Measurements from ENCODE around the gene HOXD8. TPM values are rescaled to one million over a fixed set of nuclear protein-coding genes. Genes with fewer than 3 reads are reported as not detected.
A peak's percentile ranks its signal among the peaks of the same experiment; 100 is the strongest.

Gene HOXD8
- total and polyA plus RNA-seq, 2 of the 8 experiments (the other 6 are each of a cell fraction or from before 2014, with no cell fraction given) = not detected

DNA sequence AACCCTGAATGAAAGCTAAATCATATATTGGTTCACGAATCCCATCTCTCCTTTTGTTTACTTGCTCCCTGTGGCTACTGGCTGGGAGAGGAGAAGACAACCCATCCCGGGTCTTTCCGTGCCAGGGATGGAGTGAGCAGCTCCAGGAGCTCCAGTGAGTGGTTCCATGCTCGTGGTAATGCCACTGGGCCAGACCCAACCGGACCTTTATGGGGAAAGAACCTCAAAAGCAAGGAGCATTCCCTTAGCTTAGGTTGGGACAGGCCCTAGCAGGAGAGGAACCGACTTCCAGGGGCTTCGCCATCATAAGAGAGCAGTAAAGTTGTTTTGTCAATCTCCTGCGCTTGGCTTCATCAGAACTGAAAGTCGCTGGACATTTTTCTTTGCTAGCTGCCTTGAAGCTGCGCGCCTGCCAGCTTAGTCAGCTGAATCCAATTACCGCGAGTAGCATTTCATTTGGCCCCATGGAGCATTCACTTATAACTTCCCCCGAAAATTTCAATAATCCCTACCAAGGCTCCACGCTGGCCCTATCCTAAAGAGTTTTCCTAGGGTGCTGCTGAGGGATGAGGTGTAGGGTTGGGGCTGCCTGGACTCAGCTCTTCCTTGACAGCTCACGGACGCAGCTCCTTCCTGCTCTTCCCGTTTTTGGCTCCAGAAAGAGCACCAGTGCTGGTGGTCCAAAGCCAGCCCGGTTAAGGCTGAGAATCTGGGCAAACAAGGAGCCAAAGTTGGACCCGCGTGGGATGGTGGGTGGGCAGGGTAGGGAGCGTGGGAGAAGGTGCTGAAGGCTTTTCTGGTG lies 32.5 kb downstream of the HOXD8 start (continued):
- TF ChIP-seq, protein P1, sequence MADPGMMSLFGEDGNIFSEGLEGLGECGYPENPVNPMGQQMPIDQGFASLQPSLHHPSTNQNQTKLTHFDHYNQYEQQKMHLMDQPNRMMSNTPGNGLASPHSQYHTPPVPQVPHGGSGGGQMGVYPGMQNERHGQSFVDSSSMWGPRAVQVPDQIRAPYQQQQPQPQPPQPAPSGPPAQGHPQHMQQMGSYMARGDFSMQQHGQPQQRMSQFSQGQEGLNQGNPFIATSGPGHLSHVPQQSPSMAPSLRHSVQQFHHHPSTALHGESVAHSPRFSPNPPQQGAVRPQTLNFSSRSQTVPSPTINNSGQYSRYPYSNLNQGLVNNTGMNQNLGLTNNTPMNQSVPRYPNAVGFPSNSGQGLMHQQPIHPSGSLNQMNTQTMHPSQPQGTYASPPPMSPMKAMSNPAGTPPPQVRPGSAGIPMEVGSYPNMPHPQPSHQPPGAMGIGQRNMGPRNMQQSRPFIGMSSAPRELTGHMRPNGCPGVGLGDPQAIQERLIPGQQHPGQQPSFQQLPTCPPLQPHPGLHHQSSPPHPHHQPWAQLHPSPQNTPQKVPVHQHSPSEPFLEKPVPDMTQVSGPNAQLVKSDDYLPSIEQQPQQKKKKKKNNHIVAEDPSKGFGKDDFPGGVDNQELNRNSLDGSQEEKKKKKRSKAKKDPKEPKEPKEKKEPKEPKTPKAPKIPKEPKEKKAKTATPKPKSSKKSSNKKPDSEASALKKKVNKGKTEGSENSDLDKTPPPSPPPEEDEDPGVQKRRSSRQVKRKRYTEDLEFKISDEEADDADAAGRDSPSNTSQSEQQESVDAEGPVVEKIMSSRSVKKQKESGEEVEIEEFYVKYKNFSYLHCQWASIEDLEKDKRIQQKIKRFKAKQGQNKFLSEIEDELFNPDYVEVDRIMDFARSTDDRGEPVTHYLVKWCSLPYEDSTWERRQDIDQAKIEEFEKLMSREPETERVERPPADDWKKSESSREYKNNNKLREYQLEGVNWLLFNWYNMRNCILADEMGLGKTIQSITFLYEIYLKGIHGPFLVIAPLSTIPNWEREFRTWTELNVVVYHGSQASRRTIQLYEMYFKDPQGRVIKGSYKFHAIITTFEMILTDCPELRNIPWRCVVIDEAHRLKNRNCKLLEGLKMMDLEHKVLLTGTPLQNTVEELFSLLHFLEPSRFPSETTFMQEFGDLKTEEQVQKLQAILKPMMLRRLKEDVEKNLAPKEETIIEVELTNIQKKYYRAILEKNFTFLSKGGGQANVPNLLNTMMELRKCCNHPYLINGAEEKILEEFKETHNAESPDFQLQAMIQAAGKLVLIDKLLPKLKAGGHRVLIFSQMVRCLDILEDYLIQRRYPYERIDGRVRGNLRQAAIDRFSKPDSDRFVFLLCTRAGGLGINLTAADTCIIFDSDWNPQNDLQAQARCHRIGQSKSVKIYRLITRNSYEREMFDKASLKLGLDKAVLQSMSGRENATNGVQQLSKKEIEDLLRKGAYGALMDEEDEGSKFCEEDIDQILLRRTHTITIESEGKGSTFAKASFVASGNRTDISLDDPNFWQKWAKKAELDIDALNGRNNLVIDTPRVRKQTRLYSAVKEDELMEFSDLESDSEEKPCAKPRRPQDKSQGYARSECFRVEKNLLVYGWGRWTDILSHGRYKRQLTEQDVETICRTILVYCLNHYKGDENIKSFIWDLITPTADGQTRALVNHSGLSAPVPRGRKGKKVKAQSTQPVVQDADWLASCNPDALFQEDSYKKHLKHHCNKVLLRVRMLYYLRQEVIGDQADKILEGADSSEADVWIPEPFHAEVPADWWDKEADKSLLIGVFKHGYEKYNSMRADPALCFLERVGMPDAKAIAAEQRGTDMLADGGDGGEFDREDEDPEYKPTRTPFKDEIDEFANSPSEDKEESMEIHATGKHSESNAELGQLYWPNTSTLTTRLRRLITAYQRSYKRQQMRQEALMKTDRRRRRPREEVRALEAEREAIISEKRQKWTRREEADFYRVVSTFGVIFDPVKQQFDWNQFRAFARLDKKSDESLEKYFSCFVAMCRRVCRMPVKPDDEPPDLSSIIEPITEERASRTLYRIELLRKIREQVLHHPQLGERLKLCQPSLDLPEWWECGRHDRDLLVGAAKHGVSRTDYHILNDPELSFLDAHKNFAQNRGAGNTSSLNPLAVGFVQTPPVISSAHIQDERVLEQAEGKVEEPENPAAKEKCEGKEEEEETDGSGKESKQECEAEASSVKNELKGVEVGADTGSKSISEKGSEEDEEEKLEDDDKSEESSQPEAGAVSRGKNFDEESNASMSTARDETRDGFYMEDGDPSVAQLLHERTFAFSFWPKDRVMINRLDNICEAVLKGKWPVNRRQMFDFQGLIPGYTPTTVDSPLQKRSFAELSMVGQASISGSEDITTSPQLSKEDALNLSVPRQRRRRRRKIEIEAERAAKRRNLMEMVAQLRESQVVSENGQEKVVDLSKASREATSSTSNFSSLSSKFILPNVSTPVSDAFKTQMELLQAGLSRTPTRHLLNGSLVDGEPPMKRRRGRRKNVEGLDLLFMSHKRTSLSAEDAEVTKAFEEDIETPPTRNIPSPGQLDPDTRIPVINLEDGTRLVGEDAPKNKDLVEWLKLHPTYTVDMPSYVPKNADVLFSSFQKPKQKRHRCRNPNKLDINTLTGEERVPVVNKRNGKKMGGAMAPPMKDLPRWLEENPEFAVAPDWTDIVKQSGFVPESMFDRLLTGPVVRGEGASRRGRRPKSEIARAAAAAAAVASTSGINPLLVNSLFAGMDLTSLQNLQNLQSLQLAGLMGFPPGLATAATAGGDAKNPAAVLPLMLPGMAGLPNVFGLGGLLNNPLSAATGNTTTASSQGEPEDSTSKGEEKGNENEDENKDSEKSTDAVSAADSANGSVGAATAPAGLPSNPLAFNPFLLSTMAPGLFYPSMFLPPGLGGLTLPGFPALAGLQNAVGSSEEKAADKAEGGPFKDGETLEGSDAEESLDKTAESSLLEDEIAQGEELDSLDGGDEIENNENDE (IDR thresholded peaks at IDR 0.05; ENCODE audit: insufficient replicate concordance, low read length) = no peak
- peak; percentile 31; the same call in 1 of the 2 replicates for TF ChIP-seq CBX8 (IDR thresholded peaks at IDR 0.05; ENCODE audit: borderline replicate concordance, low read depth, low read length)
- TF ChIP-seq RNF2 (IDR thresholded peaks at IDR 0.05; ENCODE audit: borderline replicate concordance, low read depth, low read length, missing control alignments, poor library complexity, severe bottlenecking) = peak; percentile 58
